ENCODE measurements around the gene KCNJ2. TPM values are rescaled to one million over a fixed set of nuclear protein-coding genes. Genes with fewer than 3 reads are reported as not detected.

Gene KCNJ2
- total and polyA plus RNA-seq, 10 of the 15 experiments (the other 5 are each of a cell fraction or from before 2014, with no cell fraction given) = 1.6 to 10.1 (median 3.2) TPM

DNA sequence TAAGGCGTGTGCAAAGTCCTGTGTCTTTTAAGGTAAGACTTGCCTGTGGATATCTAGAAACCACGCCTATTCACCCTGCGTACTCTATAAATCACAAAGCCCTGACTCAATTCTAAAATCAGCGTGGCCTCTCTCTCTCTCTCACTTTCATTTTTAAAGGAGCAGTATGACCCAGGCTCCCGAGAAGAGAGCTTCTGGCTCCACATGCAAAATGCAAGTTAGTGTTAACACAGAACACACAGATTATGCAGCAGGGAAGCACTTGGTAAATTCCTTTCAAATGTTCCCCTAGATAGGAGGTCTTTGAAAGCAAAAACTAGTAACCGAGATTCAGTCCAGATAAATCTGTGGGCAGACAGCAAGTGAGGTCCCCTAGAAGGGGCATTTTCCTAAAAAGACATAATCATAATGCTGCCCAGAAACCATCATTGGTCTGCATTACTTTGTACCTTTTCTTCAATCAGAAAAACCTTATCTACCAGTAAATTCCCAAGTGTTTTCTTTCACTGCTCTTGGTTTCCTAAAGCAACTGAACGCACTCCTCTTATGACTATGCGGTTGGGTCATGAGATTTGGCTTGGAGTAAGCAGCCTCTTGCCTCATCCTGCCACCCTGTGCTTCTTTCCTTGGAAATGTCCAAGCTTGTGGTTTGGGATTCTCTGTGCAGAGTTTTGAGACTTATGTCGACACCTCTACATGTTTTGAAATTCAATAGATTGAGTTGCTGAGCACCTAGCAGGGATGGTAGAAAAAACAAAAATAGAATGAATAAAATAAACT, 31.7 kb upstream of the KCNJ2 start (continued):
- TF ChIP-seq STAT1 (conservative IDR thresholded peaks at IDR 0.05) (no peak), YY1 (IDR thresholded peaks at IDR 0.05; ENCODE audit: low read depth, low read length) (no peak), EZH2 (IDR thresholded peaks at IDR 0.05; ENCODE audit: borderline replicate concordance, control insufficient read depth, low read depth, low read length) (no peak), BRCA1 (IDR thresholded peaks at IDR 0.05; ENCODE audit: low read depth, low read length) (no peak), RB1 (IDR thresholded peaks at IDR 0.05; ENCODE audit: borderline replicate concordance) (no peak), BACH1 (IDR thresholded peaks at IDR 0.05; ENCODE audit: borderline replicate concordance) (peak; percentile 50; the same call in 1 of the 2 replicates), GATAD2B (conservative IDR thresholded peaks at IDR 0.05; ENCODE audit: low read depth) (no peak), RUNX3 (IDR thresholded peaks at IDR 0.05; ENCODE audit: low read length) (peak; percentile 90), CBX5 (IDR thresholded peaks at IDR 0.05; ENCODE audit: low read depth) (peak; percentile 58; the same call in 1 of the 2 replicates), CREM (IDR thresholded peaks at IDR 0.05; ENCODE audit: low read depth) (peak; percentile 89), GABPA (IDR thresholded peaks at IDR 0.05; ENCODE audit: low read depth) (peak; percentile 47; the same call in 1 of the 2 replicates), ZNF274 (IDR thresholded peaks at IDR 0.05; ENCODE audit: insufficient read depth, insufficient read length) (no peak), KAT2A (conservative IDR thresholded peaks at IDR 0.05; ENCODE audit: control insufficient read depth, low read depth, low read length) (no peak), NFYB (IDR thresholded peaks at IDR 0.05; ENCODE audit: insufficient read depth, low read depth, low read length) (no peak), BCL11A (IDR thresholded peaks at IDR 0.05; ENCODE audit: low read depth, low read length) (peak; percentile 87), ETV6 (conservative IDR thresholded peaks at IDR 0.05 in 1 of 2, IDR thresholded peaks at IDR 0.05 in 1 of 2; ENCODE audit: borderline replicate concordance in 1 of 2, low read depth in 1 of 2) (peak in 1 of 2 experiments; percentile 57; a peak in 1 of 4 replicates)
- TF ChIP-seq, protein P1, sequence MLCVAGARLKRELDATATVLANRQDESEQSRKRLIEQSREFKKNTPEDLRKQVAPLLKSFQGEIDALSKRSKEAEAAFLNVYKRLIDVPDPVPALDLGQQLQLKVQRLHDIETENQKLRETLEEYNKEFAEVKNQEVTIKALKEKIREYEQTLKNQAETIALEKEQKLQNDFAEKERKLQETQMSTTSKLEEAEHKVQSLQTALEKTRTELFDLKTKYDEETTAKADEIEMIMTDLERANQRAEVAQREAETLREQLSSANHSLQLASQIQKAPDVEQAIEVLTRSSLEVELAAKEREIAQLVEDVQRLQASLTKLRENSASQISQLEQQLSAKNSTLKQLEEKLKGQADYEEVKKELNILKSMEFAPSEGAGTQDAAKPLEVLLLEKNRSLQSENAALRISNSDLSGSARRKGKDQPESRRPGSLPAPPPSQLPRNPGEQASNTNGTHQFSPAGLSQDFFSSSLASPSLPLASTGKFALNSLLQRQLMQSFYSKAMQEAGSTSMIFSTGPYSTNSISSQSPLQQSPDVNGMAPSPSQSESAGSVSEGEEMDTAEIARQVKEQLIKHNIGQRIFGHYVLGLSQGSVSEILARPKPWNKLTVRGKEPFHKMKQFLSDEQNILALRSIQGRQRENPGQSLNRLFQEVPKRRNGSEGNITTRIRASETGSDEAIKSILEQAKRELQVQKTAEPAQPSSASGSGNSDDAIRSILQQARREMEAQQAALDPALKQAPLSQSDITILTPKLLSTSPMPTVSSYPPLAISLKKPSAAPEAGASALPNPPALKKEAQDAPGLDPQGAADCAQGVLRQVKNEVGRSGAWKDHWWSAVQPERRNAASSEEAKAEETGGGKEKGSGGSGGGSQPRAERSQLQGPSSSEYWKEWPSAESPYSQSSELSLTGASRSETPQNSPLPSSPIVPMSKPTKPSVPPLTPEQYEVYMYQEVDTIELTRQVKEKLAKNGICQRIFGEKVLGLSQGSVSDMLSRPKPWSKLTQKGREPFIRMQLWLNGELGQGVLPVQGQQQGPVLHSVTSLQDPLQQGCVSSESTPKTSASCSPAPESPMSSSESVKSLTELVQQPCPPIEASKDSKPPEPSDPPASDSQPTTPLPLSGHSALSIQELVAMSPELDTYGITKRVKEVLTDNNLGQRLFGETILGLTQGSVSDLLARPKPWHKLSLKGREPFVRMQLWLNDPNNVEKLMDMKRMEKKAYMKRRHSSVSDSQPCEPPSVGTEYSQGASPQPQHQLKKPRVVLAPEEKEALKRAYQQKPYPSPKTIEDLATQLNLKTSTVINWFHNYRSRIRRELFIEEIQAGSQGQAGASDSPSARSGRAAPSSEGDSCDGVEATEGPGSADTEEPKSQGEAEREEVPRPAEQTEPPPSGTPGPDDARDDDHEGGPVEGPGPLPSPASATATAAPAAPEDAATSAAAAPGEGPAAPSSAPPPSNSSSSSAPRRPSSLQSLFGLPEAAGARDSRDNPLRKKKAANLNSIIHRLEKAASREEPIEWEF (IDR thresholded peaks at IDR 0.05; ENCODE audit: insufficient replicate concordance, low read depth, low read length) = no peak
- TF ChIP-seq, protein P2, sequence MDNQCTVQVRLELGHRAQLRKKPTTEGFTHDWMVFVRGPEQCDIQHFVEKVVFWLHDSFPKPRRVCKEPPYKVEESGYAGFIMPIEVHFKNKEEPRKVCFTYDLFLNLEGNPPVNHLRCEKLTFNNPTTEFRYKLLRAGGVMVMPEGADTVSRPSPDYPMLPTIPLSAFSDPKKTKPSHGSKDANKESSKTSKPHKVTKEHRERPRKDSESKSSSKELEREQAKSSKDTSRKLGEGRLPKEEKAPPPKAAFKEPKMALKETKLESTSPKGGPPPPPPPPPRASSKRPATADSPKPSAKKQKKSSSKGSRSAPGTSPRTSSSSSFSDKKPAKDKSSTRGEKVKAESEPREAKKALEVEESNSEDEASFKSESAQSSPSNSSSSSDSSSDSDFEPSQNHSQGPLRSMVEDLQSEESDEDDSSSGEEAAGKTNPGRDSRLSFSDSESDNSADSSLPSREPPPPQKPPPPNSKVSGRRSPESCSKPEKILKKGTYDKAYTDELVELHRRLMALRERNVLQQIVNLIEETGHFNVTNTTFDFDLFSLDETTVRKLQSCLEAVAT (IDR thresholded peaks at IDR 0.05) = no peak
- TF ChIP-seq, protein P3, sequence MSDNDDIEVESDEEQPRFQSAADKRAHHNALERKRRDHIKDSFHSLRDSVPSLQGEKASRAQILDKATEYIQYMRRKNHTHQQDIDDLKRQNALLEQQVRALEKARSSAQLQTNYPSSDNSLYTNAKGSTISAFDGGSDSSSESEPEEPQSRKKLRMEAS (IDR thresholded peaks at IDR 0.05; ENCODE audit: low read depth, low read length) = no peak
- TF ChIP-seq, protein P4, sequence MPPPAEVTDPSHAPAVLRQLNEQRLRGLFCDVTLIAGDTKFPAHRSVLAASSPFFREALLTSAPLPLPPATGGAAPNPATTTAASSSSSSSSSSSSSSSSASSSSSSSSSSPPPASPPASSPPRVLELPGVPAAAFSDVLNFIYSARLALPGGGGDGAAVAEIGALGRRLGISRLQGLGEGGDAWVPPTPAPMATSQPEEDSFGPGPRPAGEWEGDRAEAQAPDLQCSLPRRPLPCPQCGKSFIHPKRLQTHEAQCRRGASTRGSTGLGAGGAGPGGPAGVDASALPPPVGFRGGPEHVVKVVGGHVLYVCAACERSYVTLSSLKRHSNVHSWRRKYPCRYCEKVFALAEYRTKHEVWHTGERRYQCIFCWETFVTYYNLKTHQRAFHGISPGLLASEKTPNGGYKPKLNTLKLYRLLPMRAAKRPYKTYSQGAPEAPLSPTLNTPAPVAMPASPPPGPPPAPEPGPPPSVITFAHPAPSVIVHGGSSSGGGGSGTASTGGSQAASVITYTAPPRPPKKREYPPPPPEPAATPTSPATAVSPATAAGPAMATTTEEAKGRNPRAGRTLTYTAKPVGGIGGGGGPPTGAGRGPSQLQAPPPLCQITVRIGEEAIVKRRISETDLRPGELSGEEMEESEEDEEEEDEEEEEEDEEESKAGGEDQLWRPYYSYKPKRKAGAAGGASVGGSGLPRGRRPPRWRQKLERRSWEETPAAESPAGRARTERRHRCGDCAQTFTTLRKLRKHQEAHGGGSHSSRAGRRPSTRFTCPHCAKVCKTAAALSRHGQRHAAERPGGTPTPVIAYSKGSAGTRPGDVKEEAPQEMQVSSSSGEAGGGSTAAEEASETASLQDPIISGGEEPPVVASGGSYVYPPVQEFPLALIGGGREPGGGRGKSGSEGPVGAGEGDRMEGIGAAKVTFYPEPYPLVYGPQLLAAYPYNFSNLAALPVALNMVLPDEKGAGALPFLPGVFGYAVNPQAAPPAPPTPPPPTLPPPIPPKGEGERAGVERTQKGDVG (CRISPR knock-in tag; IDR thresholded peaks at IDR 0.05) = no peak
